ENCODE measurements around the gene SNX33.
"Not testable (repeated sequence)": the region's sequence is repeated elsewhere in the genome, so short reads cannot be mapped to it uniquely, and the experiment has no call there.

The SNX33 gene

DNA sequence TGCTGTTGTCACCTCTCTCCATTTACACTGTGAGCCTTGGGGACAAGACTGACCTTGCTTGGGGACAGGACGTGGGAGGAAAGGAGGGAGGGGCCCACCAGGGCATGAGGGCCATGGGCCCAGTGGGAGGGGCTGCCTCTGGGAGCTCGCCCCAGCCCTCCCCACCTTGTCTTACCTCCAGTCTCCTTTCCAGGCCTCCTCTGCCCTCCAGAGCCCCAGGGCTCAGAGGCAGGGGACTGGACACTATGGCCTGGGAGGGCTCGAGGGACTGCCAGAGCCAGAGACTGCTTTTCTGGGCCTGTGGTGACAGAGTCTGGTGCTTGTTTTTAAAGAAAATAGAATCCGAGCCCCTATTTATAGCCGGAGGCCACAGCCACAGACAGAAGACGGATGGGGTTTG lies 54.7 kb downstream of the SNX33 start:
- H3K4me3 Mint-ChIP-seq, result peak overlapping the region; percentile 39
- H3K9me3 Mint-ChIP-seq, result no peaks in the 10 kb centered on the region
- H3K4me1 Mint-ChIP-seq, result peaks cover 66% of the 10 kb centered on the region
- H3K27me3 Mint-ChIP-seq (ENCODE audit: low read depth, poor library complexity), result peaks cover 3% of the 10 kb centered on the region
- H3K36me3 Mint-ChIP-seq (ENCODE audit: low read depth), result no peaks in the 10 kb centered on the region
- TF ChIP-seq, protein P1, sequence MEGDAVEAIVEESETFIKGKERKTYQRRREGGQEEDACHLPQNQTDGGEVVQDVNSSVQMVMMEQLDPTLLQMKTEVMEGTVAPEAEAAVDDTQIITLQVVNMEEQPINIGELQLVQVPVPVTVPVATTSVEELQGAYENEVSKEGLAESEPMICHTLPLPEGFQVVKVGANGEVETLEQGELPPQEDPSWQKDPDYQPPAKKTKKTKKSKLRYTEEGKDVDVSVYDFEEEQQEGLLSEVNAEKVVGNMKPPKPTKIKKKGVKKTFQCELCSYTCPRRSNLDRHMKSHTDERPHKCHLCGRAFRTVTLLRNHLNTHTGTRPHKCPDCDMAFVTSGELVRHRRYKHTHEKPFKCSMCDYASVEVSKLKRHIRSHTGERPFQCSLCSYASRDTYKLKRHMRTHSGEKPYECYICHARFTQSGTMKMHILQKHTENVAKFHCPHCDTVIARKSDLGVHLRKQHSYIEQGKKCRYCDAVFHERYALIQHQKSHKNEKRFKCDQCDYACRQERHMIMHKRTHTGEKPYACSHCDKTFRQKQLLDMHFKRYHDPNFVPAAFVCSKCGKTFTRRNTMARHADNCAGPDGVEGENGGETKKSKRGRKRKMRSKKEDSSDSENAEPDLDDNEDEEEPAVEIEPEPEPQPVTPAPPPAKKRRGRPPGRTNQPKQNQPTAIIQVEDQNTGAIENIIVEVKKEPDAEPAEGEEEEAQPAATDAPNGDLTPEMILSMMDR (IDR thresholded peaks at IDR 0.05), result no peak
- DNase-seq, result peak; percentile 37
- peak overlapping the region; percentile 92 for H3K27ac Mint-ChIP-seq

DNA sequence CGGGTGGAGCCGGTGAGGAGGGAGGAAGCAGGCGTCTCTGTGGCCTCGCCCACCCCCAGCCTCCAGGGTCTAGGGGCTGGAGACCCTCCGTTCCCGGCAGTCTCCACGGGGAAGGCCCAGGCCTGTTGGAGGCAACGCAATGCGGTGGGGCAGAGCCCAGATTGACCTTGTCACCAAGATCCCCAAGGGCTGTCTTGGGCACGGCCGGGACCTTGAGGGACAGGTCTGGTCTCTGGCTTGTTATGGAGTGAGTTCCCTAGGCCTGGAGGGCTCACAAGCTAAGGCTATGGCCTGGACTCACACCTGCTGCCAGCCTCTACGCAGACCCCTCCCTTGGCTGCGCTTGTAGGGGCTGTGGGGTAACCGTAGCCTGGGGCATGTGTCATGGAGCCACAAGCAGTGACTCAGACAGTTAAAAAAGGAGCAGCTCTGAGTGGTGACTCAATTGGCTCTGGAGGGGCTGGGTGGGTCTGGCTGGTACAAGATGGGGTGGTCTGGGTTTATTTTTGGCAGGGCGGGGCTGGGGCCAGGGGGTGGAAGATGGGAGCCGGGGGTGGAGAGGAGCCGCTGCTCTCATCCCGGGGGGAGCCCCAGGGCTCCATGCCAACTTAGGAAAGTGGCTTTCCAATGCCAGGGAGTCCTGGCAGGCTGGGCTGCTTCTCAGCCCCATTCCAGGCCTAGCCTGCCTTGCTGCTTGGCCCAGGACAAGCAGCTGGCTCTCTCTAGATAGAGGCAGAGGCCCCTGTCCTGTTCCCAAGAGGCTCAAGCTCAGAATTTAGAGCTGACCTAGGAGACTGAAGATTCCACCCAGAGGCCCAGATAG lies 55.9 kb downstream of the SNX33 start:
- H3K9me3 Mint-ChIP-seq; H3K27me3 Mint-ChIP-seq (ENCODE audit: low read depth, poor library complexity); H3K4me3 Mint-ChIP-seq; H3K27ac Mint-ChIP-seq; DNase-seq; H3K36me3 Mint-ChIP-seq (ENCODE audit: low read depth): not testable (repeated sequence)
- H3K4me1 Mint-ChIP-seq, result peaks cover 64% of the 10 kb centered on the region

- H3K9me3 Mint-ChIP-seq, result no peaks in the 10 kb centered on the region
- no peaks in the 10 kb centered on the region for H3K36me3 Mint-ChIP-seq (ENCODE audit: low read depth)
- H3K4me3 Mint-ChIP-seq, result no peak overlapping the region
- no peak overlapping the region for H3K27ac Mint-ChIP-seq
- TF ChIP-seq, protein P1 (IDR thresholded peaks at IDR 0.05), result no peak
- no peaks in the 10 kb centered on the region for H3K27me3 Mint-ChIP-seq (ENCODE audit: low read depth, poor library complexity)
- no peak for DNase-seq
- peaks cover 65% of the 10 kb centered on the region for H3K4me1 Mint-ChIP-seq
Measured at GRCh38 chr15:75704263-75704615, 56.5 kb downstream of the SNX33 start.

DNA sequence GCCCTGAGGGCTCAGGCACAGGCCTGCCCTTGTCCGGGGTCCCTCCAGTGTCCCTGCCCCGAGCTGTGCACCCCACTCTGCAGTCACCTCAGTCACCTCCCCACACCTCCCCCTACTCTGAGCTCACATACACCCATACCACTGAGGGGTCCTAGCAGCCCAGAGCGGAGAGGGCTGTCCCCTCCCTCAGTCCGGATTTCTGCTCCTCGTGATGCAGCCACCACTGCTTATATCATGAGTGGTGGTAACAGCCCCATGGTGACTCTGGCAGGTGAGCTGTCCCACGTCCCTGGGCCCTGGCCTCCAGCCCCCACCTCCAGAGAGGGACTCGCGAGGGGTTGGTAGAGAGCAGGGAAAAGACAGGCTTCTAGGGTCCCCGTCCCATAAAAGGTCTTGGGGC lies 56.9 kb downstream of the SNX33 start:
- Mint-ChIP-seq H3K27me3 (ENCODE audit: low read depth, poor library complexity) (no peaks in the 10 kb centered on the region), H3K36me3 (ENCODE audit: low read depth) (no peaks in the 10 kb centered on the region), H3K9me3 (no peaks in the 10 kb centered on the region), H3K27ac (no peak overlapping the region), H3K4me1 (peaks cover 63% of the 10 kb centered on the region), H3K4me3 (no peak overlapping the region)
- TF ChIP-seq, protein P1 (IDR thresholded peaks at IDR 0.05), result no peak
- DNase-seq, result no peak

DNA sequence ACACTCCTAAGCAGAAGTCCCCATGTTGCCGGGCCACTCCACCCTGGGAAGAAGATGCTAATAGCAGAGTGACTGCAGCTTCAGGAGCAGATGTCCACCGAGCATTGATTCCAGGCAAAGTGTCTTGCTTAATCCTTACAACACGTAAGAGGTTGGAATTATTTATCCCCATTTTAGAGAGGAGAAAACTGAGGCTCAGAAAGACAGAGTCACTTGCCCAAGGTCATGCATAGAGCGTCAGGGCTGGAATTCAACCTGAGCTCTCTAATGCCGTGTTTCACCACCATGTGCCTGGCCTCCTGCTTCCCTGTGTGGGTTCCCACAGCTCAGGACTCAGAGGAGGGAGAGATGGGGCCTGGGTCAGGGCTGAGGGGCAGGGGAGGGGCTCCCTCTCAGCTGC lies 57.7 kb downstream of the SNX33 start:
- DNase-seq; H3K27me3 Mint-ChIP-seq (ENCODE audit: low read depth, poor library complexity); H3K36me3 Mint-ChIP-seq (ENCODE audit: low read depth); H3K4me3 Mint-ChIP-seq; H3K9me3 Mint-ChIP-seq: not testable (repeated sequence)
- Mint-ChIP-seq H3K4me1 (peaks cover 63% of the 10 kb centered on the region), H3K27ac (peak overlapping the region; percentile 95)

DNA sequence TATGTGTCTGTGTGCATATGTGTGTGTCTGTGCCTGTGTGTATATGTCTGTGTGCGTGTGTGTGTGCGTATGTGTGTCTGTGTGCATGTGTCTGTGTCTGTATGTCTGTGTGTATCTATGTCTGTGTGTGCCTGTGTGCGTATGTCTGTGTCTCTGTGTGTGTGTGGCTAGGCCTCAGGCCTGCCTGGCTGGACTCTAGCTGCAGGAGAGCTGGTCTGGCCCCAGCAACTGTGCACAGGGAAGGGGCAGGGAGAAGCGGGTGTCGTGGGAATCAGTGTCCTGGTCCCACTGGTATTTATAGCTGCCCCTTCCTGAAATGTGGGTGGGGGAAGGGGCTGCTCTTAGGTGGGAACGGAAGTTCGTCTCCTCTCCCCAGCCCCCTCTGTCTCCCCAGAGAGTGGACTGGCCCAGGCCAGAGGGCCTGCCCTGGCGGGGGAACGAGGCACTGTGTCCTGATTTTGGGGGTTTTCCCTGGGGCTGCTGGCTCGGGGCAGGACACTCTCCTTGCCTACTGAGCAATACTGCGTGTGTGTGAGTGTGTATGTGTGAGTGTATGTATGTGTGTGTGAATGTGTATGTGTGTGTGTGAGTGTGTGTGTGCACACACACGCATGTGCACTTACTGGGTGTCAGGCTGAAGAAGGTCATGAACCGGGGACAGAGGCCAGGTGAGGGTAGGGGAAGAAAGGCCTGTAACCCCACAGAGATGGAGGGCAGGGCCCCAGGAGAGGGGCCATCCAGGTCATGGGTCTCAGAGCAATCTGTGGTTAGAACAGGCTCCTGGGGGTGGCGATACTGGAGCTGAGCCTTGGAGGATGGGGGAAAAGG lies 58.4 kb downstream of the SNX33 start:
- Mint-ChIP-seq H3K9me3 (no peaks in the 10 kb centered on the region), H3K27ac (peak overlapping the region; percentile 95), H3K4me1 (peaks cover 56% of the 10 kb centered on the region), H3K36me3 (ENCODE audit: low read depth) (no peaks in the 10 kb centered on the region), H3K27me3 (ENCODE audit: low read depth, poor library complexity) (no peaks in the 10 kb centered on the region), H3K4me3 (peak overlapping the region; percentile 1)
- DNase-seq, result no peak
- TF ChIP-seq, protein P1 (IDR thresholded peaks at IDR 0.05), result no peak
